K562 (cell line): ENCODE data around the gene SHISA4.

ENCODE experiments used
- FOXK1 ChIP-seq: sonication (generic); formaldehyde crosslinking; IDR thresholded peaks from 2 replicates; pipeline ENCODE4 v1.8.0; 2022; ENCODE audit warnings: missing genetic modification reagents, mild to moderate bottlenecking, borderline replicate concordance
- JUND ChIP-seq, 2 experiments: IDR thresholded peaks; 2 replicates in 1 of 2; 3 replicates in 1 of 2; pipeline ENCODE4 v1.6.1; 2011; ENCODE audit warnings: borderline replicate concordance in 2 of 2, low read depth in 2 of 2, low read length in 2 of 2, improper control_type of control experiment in 1 of 2, missing biosample characterization in 1 of 2, missing genetic modification characterization in 1 of 2, missing genetic modification reagents in 1 of 2
- POLR2A ChIP-seq: fragments of 450-650 bp; conservative IDR thresholded peaks from 2 replicates; pipeline ENCODE4 v1.6.1; 2016
- ZNF175 ChIP-seq: fragments of 200-800 bp; sonication (Bioruptor generic); IDR thresholded peaks from 2 replicates; pipeline ENCODE4 v1.6.1; 2016; ENCODE audit warnings: low read depth, mild to moderate bottlenecking, missing genetic modification characterization, missing compliant biosample characterization
- ZNF24 ChIP-seq: fragments of 450-650 bp; IDR thresholded peaks from 2 replicates; pipeline ENCODE4 v1.6.1; 2016

DNA sequence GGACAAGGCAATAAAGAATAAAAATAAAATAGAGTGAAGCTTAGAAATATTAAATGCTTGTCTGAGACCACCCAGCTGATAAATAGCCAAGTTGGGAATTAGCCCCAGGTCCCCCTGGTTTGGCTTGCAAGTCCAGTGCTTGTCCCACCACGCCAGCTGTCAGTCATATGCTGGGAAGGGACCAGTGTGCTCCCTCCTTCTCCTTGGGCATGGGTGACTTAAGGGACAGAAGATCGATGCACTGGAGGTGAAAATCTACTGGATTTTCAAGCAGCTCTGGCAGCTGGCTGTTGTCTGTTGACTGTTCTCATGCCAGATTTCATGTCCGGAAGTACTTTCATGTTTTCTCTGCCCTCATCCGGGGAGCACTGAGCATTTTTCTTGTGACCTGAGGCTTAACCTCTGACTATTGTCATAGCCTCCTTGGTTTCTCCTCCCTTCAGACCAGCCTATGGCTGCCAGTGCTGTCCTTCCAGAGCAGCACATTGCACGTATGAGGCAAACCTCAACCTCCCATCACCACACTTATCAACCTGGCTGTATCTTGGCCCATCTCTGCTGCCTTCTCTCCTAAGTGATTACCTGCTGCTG, 45.2 kb downstream of the SHISA4 start:
- TF ChIP-seq FOXK1 (no peak), POLR2A (no peak), JUND (IDR thresholded peaks at IDR 0.05; ENCODE audit: borderline replicate concordance, low read depth, low read length) (no peak), JUND (tag; IDR thresholded peaks at IDR 0.05; ENCODE audit: borderline replicate concordance, low read depth, low read length) (no peak), ZNF175 (CRISPR knock-in tag) (no peak), ZNF24 (no peak)
